Neutrophil (primary cell): ENCODE results near the gene VPS33A.

Experiments used
- H3K27ac ChIP-seq: fragments of 200-600 bp; sonication (generic); 2 replicates; pipeline ENCODE4 v1.5.1; 2016; ENCODE audit warnings: mild to moderate bottlenecking, moderate library complexity
- H3K27me3 ChIP-seq: fragments of 200-600 bp; sonication (generic); 2 replicates; pipeline ENCODE4 v1.6.0; 2016; ENCODE audit warnings: mild to moderate bottlenecking
- H3K36me3 ChIP-seq: fragments of 200-600 bp; sonication (generic); 2 replicates; pipeline ENCODE4 v1.5.1; 2017
- H3K4me1 ChIP-seq, 2 experiments: fragments of 200-600 bp in 1 of 2; sonication (generic) in 1 of 2; 1 replicate in 1 of 2; 2 replicates in 1 of 2; pipeline versions ENCODE4 v1.5.1 to v1.6.1; 2013 to 2016; ENCODE audit warnings: low read depth in 1 of 2, low read length in 1 of 2, mild to moderate bottlenecking in 1 of 2, moderate library complexity in 1 of 2; ENCODE audit not compliant: control insufficient read depth in 1 of 2, insufficient read depth in 1 of 2
- H3K4me3 ChIP-seq, 2 experiments: fragments of 200-600 bp in 1 of 2; sonication (generic) in 1 of 2; 1 replicate in 1 of 2; 2 replicates in 1 of 2; pipeline ENCODE4 v1.5.1; 2013 to 2016; ENCODE audit warnings: low read depth in 1 of 2, low read length in 1 of 2, mild to moderate bottlenecking in 1 of 2, moderate library complexity in 1 of 2
- H3K9me3 ChIP-seq: fragments of 200-600 bp; sonication (generic); 2 replicates; pipeline ENCODE4 v1.5.1; 2016
- CTCF ChIP-seq: fragments of 200-600 bp; sonication (generic); IDR thresholded peaks from 2 replicates; pipeline ENCODE4 v1.5.1; 2016; ENCODE audit warnings: antibody characterized with exemption

Gene VPS33A

DNA sequence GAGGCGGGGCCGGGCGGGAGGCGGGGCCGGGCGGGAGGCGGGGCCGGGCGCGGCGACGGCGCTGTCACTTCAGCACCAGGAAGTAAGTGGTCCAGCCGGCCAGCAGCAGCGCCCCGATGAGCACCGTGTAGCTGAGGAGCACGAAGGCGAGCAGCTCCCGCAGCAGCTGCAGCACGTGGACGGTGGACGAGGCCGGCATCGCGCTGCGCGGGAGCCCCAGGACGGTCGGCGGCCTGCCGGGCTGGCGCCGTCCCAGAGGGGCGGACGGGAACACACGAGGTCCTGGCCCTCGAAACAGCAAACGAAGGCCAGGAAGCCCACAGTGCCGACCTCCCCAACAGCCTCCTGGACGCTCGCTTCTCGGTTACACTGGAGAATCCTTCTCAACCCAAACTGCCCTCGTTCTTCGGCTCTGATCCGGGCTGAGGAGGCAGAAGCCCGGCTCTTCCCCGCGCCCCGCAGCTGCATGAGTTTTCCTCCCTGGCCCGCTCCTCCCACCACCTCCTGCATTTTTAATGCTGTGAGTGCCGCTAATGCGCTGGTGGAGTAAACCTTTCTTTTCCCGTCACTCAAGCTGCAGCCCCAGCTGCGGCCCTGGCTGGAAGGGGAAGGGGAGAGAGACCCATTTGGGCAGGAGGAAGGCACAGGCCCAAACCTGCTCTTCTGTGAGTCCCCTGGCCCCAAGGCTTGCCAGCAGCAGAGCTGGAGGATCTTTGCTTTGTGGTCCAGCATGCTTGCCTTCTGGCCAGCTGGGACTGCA, 39.7 kb downstream of the VPS33A start:
- no peaks in the 10 kb centered on the region for H3K27me3 ChIP-seq
- peak overlapping the region; percentile 74 to 92 for H3K4me3 ChIP-seq
- peak overlapping the region; percentile 93 for H3K27ac ChIP-seq
- TF ChIP-seq CTCF = no peak
- peaks cover 23 to 24% of the 10 kb centered on the region in 2 experiments for H3K4me1 ChIP-seq
- no peaks in the 10 kb centered on the region for H3K9me3 ChIP-seq
- peaks cover 50% of the 10 kb centered on the region for H3K36me3 ChIP-seq

DNA sequence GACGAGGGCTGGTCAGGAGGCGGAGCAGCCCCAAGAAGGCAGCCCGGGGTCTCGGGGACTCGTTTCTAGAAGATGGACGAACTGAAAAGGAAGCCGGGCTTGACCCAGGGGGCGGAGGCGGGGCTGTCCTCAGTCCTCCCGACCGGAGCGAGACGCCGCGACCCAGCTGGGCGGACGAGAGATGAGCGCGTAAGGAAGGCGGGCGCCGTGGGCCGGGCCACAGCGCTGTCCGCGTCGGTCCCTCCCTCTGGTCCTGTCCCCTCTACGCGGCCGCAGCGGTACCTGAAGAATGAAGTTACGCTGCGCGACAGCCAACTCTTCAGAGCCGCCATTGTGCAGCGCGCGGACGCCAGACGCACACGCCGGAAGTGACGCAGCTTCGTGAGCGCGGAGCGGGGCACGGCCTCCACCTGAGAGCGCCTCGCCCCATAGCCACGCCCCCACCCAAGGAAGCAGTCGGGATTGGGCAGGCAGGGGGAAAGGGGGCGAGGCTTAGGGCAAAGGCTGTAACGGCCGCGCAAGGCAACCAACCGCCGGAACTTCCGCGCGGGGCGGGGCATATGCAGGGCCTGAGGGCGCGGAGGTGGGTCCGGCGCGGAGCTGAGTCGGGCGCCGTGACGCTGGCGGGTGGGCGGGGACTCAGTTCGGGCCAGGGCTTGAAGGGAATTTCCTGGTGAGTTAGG, 40.5 kb downstream of the VPS33A start, which contains the start of gene DIABLO:
Gene DIABLO, minus strand, starts transcription at position 370 of the 683 bp plus-strand sequence. Its CDS starts 38 bp downstream, at position 332.
- TF ChIP-seq CTCF = peak; percentile 52
- Histone ChIP-seq H3K27ac (peak within 1 kb of the TSS; percentile 93), H3K9me3 (no peaks in the 10 kb centered on the region)

GRCh38 chr12:122216445-122216844, 49.8 kb downstream of the VPS33A start:
- Histone ChIP-seq H3K9me3 (no peaks in the 10 kb centered on the region), H3K36me3 (peaks cover 93% of the 10 kb centered on the region), H3K4me1 (no peaks in the 10 kb centered on the region), H3K27me3 (no peaks in the 10 kb centered on the region), H3K4me3 (no peak overlapping the region), H3K27ac (no peak overlapping the region)
- TF ChIP-seq CTCF = no peak

More for the DNA sequence above, 40.5 kb downstream of the VPS33A start, which contains the start of gene DIABLO:
- Histone ChIP-seq H3K36me3 (peaks cover 50% of the 10 kb centered on the region), H3K27me3 (no peaks in the 10 kb centered on the region), H3K4me3 (peak within 1 kb of the TSS; percentile 89 to 92), H3K4me1 (peaks cover 23 to 24% of the 10 kb centered on the region in 2 experiments)

DNA sequence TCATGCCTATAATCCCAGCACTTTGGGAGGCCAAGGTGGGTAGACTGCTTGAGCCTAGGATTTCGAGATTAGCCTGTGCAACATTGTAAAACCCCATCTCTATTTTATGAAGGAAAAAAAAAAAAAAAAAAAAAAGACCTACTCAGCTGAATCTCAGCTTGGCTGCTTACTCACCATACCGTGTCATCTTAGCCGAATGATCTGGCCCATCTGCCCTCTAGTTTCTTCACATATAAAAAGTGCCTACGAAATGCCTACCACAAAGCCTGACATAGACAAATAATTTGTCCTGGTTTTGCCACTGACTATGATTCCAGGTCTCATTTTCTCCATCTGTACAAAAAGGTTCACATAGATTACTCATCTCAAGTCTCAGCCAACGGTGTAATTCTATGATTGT, 50.5 kb downstream of the VPS33A start:
- H3K4me1 ChIP-seq = no peaks in the 10 kb centered on the region
- no peaks in the 10 kb centered on the region for H3K9me3 ChIP-seq
- H3K4me3 ChIP-seq = no peak overlapping the region
- no peak for TF ChIP-seq CTCF
- H3K27ac ChIP-seq = no peak overlapping the region
- no peaks in the 10 kb centered on the region for H3K27me3 ChIP-seq
- H3K36me3 ChIP-seq = peaks cover 92% of the 10 kb centered on the region

GRCh38 chr12:122208073-122208820, 58.0 kb downstream of the VPS33A start:
- no peak for TF ChIP-seq CTCF
- Histone ChIP-seq H3K27me3 (peaks cover 35% of the 10 kb centered on the region), H3K4me3 (no peak overlapping the region), H3K27ac (no peak overlapping the region), H3K36me3 (peaks cover 68% of the 10 kb centered on the region), H3K4me1 (peaks cover under 1 to 14% of the 10 kb centered on the region in 2 experiments), H3K9me3 (no peaks in the 10 kb centered on the region)
